GM21360 (cell line): ENCODE measurements around the gene LTBP1.
"Not testable (repeated sequence)": the region's sequence is repeated elsewhere in the genome, so short reads cannot be mapped to it uniquely, and the experiment has no call there.

Experiments
- ATAC-seq: cut with Tn5 transposase; IDR thresholded peaks from one replicate; pipeline ENCODE4 v1.9.1; 2021; ENCODE audit warnings: mild to moderate bottlenecking, moderate library complexity; ENCODE audit not compliant: unreplicated experiment

LTBP1 gene

GRCh38 chr2:33134086-33134771, 187.5 kb downstream of the LTBP1 start:
- ATAC-seq: no peak

- ATAC-seq: no peak
Observed at GRCh38 chr2:33134791-33135560, 188.2 kb downstream of the LTBP1 start.

GRCh38 chr2:33135645-33136044, 188.9 kb downstream of the LTBP1 start:
- no peak for ATAC-seq

GRCh38 chr2:33136056-33136455, 189.3 kb downstream of the LTBP1 start:
- no peak for ATAC-seq

- ATAC-seq: no peak
Observed at GRCh38 chr2:33136566-33136965, 189.8 kb downstream of the LTBP1 start.

GRCh38 chr2:33137331-33137730, 190.6 kb downstream of the LTBP1 start:
- ATAC-seq: no peak

GRCh38 chr2:33139949-33140348, 193.2 kb downstream of the LTBP1 start:
- ATAC-seq: no peak

GRCh38 chr2:33141476-33141875, 194.7 kb downstream of the LTBP1 start:
- ATAC-seq: no peak

- no peak for ATAC-seq
Observed at GRCh38 chr2:33142810-33143209, 196.1 kb downstream of the LTBP1 start.

- no peak for ATAC-seq
Observed at GRCh38 chr2:33144243-33144642, 197.5 kb downstream of the LTBP1 start.

GRCh38 chr2:33145459-33145858, 198.7 kb downstream of the LTBP1 start:
- no peak for ATAC-seq

- ATAC-seq: no peak
Observed at GRCh38 chr2:33146102-33146501, 199.3 kb downstream of the LTBP1 start.

GRCh38 chr2:33153008-33153407, 206.3 kb downstream of the LTBP1 start:
- ATAC-seq: no peak

GRCh38 chr2:33158482-33159003, 211.8 kb downstream of the LTBP1 start:
- ATAC-seq: no peak

GRCh38 chr2:33160191-33160590, 213.4 kb downstream of the LTBP1 start:
- no peak for ATAC-seq

GRCh38 chr2:33166287-33166881, 219.6 kb downstream of the LTBP1 start:
- no peak for ATAC-seq

- ATAC-seq: no peak
Observed at GRCh38 chr2:33167622-33168245, 221.0 kb downstream of the LTBP1 start.

- no peak for ATAC-seq
Observed at GRCh38 chr2:33168425-33168824, 221.7 kb downstream of the LTBP1 start.

GRCh38 chr2:33168922-33169321, 222.2 kb downstream of the LTBP1 start:
- ATAC-seq: no peak

- not testable (repeated sequence) for ATAC-seq
Observed at GRCh38 chr2:33170251-33170650, 223.5 kb downstream of the LTBP1 start.

- no peak for ATAC-seq
Observed at GRCh38 chr2:33177627-33178026, 230.9 kb downstream of the LTBP1 start.
